ENCODE results near the gene ACSM6.
"Not testable (repeated sequence)": the region's sequence is repeated elsewhere in the genome, so short reads cannot be mapped to it uniquely, and the experiment has no call there.

Gene ACSM6

GRCh38 chr10:95217476-95217875 is 23.4 kb downstream of the ACSM6 start:
- DNase-seq, result no peak

GRCh38 chr10:95220539-95220938 is 26.5 kb downstream of the ACSM6 start:
- no peak for DNase-seq

- DNase-seq, result no peak
These were observed 27.1 kb downstream of the ACSM6 start for GRCh38 chr10:95221124-95221523.

- no peak for DNase-seq
These were observed 31.1 kb downstream of the ACSM6 start for GRCh38 chr10:95225136-95225535.

- DNase-seq, result not testable (repeated sequence)
These were observed 35.1 kb downstream of the ACSM6 start for GRCh38 chr10:95228934-95229723.

- no peak for DNase-seq
These were observed 35.9 kb downstream of the ACSM6 start for GRCh38 chr10:95229724-95230627.

GRCh38 chr10:95230677-95231586 is 36.9 kb downstream of the ACSM6 start:
- DNase-seq, result not testable (repeated sequence)

GRCh38 chr10:95233377-95234034 is 39.5 kb downstream of the ACSM6 start:
- DNase-seq, result no peak

- DNase-seq, result no peak
These were observed 40.9 kb downstream of the ACSM6 start for GRCh38 chr10:95234951-95235350.

GRCh38 chr10:95235676-95236067 is 41.6 kb downstream of the ACSM6 start:
- DNase-seq, result no peak

GRCh38 chr10:95236068-95236903 is 42.2 kb downstream of the ACSM6 start:
- DNase-seq, result no peak

- DNase-seq, result no peak
These were observed 43.5 kb downstream of the ACSM6 start for GRCh38 chr10:95237376-95238170.

- not testable (repeated sequence) for DNase-seq
These were observed 46.1 kb downstream of the ACSM6 start for GRCh38 chr10:95240096-95240495.

GRCh38 chr10:95240811-95241210 is 46.8 kb downstream of the ACSM6 start:
- no peak for DNase-seq

GRCh38 chr10:95241533-95241932 is 47.5 kb downstream of the ACSM6 start:
- DNase-seq, result no peak

GRCh38 chr10:95242581-95243317 is 48.7 kb downstream of the ACSM6 start:
- DNase-seq, result no peak

- DNase-seq, result no peak
These were observed 49.2 kb downstream of the ACSM6 start for GRCh38 chr10:95243318-95243617.

GRCh38 chr10:95244152-95244551 is 50.1 kb downstream of the ACSM6 start:
- no peak for DNase-seq

- no peak for DNase-seq
These were observed 51.5 kb downstream of the ACSM6 start for GRCh38 chr10:95245425-95246055.
